Fibroblast of lung (primary cell): ENCODE data around the gene ING5. TPM values are rescaled to one million over a fixed set of nuclear protein-coding genes. Genes with fewer than 3 reads are reported as not detected.

ENCODE experiments used
- DNase-seq, 2 donors: peaks; one replicate each; pipeline versions ENCODE4 v3.0.0 to v3.0.0-alpha.2; 2010; ENCODE audit warnings: low read depth in 2 of 2
- H2AFZ ChIP-seq: 2 replicates; pipeline ENCODE4 v1.5.1; 2012; ENCODE audit warnings: low read length, control low read depth, inconsistent platforms
- H3K27ac ChIP-seq: 2 replicates; pipeline ENCODE4 v1.5.1; 2011; ENCODE audit warnings: low read length, control low read depth; ENCODE audit not compliant: insufficient read depth
- H3K27me3 ChIP-seq: 2 replicates; pipeline ENCODE4 v1.5.1; 2011; ENCODE audit warnings: mild to moderate bottlenecking, low read length; ENCODE audit not compliant: control insufficient read depth, insufficient read depth
- H3K36me3 ChIP-seq: 2 replicates; pipeline ENCODE4 v1.5.1; 2011; ENCODE audit warnings: low read length; ENCODE audit not compliant: control insufficient read depth, insufficient read depth
- H3K4me1 ChIP-seq: 2 replicates; pipeline ENCODE4 v1.5.1; 2011; ENCODE audit warnings: low read length; ENCODE audit not compliant: control insufficient read depth, insufficient read depth; ENCODE audit errors: extremely low read depth
- H3K4me2 ChIP-seq: 2 replicates; pipeline ENCODE4 v1.5.1; 2011; ENCODE audit warnings: low read length, control low read depth; ENCODE audit not compliant: insufficient read depth; ENCODE audit errors: extremely low read depth
- H3K4me3 ChIP-seq, 4 experiments: fragments of 200-600 bp in 1 of 4; sonication (generic) in 1 of 4; replicated peaks in 1 of 4; 2 replicates each; pipeline ENCODE4 v1.5.1; 2011 to 2016; ENCODE audit warnings: low read length in 4 of 4, low read depth in 3 of 4, mild to moderate bottlenecking in 3 of 4, control low read depth in 2 of 4, inconsistent platforms in 1 of 4, mixed read lengths in 1 of 4; ENCODE audit not compliant: insufficient read depth in 1 of 4; ENCODE audit errors: control extremely low read depth in 1 of 4
- H3K79me2 ChIP-seq: 2 replicates; pipeline ENCODE4 v1.5.1; 2012; ENCODE audit warnings: mild to moderate bottlenecking, low read length, inconsistent platforms; ENCODE audit not compliant: control insufficient read depth, insufficient read depth
- H3K9ac ChIP-seq: 2 replicates; pipeline ENCODE4 v1.5.1; 2011; ENCODE audit warnings: mild to moderate bottlenecking, low read length, control low read depth; ENCODE audit not compliant: insufficient read depth
- H3K9me3 ChIP-seq: 2 replicates; pipeline ENCODE4 v1.5.1; 2012; ENCODE audit warnings: low read depth, low read length; ENCODE audit not compliant: control insufficient read depth, insufficient read depth
- H4K20me1 ChIP-seq: 2 replicates; pipeline ENCODE4 v1.5.1; 2011; ENCODE audit warnings: low read length; ENCODE audit not compliant: control insufficient read depth, insufficient read depth; ENCODE audit errors: extremely low read depth
- EZH2 ChIP-seq: IDR thresholded peaks from 2 replicates; pipeline ENCODE4 v1.5.1; 2012; ENCODE audit warnings: low read length, control low read depth, mild to moderate bottlenecking; ENCODE audit errors: missing control alignments
- polyA plus RNA-seq, 2 donors: library from polyadenylated mRNA; depleted of rRNA in 1 of 2; stranded (reverse) in 1 of 2; unstranded in 1 of 2; fragments of >200 nt; gene quantifications; 2 replicates each; pipeline ENCODE4 v1.2.1, GENCODE V29; 2011 to 2012; ENCODE audit warnings: missing spikeins in 1 of 2
- total RNA-seq: library from RNA; depleted of rRNA; stranded (reverse); fragments of >200 nt; gene quantifications from 2 replicates; pipeline ENCODE4 v1.2.1, GENCODE V29; 2014
- TF ChIP-seq, protein P1 (sequence below), 2 donors: IDR thresholded peaks in 1 of 2; conservative IDR thresholded peaks in 1 of 2; 1 replicate in 1 of 2; 2 replicates in 1 of 2; pipeline ENCODE4 v1.5.1; 2011 to 2012; ENCODE audit warnings: low read length in 2 of 2, control low read depth in 1 of 2, inconsistent platforms in 1 of 2, low read depth in 1 of 2, mild to moderate bottlenecking in 1 of 2

The ING5 gene
- total and polyA plus RNA-seq, 2 donors (not counting 1 experiment from before 2014, with no cell fraction given) = 17.4 to 27.4 TPM

DNA sequence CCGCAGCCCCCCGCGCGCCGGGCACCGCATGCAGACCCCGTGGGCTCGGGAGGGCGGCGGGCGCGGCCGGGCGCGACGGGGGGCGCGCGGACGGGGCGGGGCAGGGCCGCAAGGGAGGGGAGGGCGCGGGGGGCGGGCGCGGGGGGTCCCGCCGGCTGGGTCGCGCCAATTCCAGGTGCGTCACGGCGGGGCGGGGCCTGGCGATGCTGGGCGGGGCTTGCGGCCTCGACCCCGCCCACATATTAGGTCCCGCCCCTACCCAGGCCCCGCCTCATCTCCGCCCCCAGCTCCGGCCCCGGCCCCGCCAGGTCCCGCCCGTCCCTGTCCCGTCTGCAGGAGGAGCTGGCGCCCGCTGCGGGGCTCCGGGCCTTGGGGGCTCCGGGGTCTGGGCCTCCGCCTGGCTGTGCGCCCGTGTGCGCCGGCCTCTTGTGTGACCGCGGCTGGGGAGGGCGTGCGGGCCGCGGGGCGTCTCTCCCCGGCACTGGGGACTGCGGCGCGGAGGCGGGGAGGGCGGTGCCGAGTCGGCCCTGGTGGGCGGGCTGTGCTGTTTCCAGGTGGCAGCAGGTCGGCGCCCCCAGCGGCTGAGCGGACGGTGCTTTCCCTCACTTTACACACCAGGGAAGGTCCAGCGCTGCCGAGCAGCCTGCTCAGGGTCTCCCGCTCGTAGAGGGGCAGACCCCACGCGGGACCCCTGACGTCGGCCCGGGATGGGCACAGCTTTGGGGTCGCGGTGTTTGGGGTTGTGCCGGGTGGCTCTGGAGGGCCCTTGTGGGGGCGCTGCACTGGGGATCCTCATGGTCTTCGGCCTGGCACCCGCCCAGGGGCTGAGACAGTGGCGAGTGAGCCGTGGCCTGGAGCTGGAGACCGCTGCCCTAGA, 554 bp downstream of the ING5 start:
- H4K20me1 ChIP-seq = no peaks in the 10 kb centered on the region
- no peak overlapping the region for H2AFZ ChIP-seq
- peaks cover 5% of the 10 kb centered on the region for H3K36me3 ChIP-seq
- peak overlapping the region; percentile 67 for H3K9ac ChIP-seq
- H3K9me3 ChIP-seq = no peaks in the 10 kb centered on the region
- peaks cover 2% of the 10 kb centered on the region for H3K4me1 ChIP-seq
- no peaks in the 10 kb centered on the region for H3K27me3 ChIP-seq
- peak overlapping the region; percentile 65 to 85 (median 70) for H3K4me3 ChIP-seq
- peak overlapping the region; percentile 90 for H3K27ac ChIP-seq
- TF ChIP-seq, protein P1, sequence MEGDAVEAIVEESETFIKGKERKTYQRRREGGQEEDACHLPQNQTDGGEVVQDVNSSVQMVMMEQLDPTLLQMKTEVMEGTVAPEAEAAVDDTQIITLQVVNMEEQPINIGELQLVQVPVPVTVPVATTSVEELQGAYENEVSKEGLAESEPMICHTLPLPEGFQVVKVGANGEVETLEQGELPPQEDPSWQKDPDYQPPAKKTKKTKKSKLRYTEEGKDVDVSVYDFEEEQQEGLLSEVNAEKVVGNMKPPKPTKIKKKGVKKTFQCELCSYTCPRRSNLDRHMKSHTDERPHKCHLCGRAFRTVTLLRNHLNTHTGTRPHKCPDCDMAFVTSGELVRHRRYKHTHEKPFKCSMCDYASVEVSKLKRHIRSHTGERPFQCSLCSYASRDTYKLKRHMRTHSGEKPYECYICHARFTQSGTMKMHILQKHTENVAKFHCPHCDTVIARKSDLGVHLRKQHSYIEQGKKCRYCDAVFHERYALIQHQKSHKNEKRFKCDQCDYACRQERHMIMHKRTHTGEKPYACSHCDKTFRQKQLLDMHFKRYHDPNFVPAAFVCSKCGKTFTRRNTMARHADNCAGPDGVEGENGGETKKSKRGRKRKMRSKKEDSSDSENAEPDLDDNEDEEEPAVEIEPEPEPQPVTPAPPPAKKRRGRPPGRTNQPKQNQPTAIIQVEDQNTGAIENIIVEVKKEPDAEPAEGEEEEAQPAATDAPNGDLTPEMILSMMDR (conservative IDR thresholded peaks at IDR 0.05 in 1 of 2, IDR thresholded peaks at IDR 0.05 in 1 of 2; ENCODE audit: low read depth in 1 of 2, low read length in 2 of 2) = no peak
- TF ChIP-seq EZH2 = no peak
- H3K4me2 ChIP-seq = peak overlapping the region; percentile 96
- peaks cover 11% of the 10 kb centered on the region for H3K79me2 ChIP-seq
- DNase-seq = peak; percentile 69 to 84

DNA sequence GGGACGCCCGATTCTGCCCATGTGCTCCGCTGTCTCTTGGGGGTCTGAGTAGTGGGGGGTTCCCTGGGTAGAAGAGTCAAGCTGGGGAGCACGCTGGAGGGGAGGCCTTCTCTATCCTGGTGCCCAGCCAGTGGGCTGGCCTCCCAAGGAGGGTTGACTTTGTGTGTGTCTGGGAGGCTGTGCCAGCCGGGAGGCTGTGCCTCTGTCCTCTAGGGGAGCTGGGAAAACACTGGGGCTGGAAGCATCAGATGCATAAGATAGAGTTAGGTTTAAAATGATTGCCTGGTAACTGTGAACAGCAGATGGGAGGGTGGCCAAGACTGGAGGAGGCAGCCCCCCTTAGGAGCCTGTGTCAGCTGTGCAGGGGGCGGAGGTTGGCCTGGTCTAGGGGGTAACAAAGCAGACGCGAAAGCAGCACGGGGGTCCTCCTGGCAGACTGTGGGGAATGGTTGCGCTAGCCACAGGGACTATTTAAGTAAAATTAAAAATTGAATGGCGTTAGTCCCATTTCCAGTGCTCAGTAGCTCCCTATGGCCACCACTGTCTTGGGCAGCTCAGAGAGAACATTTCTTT, 1.3 kb downstream of the ING5 start:
- H3K27ac ChIP-seq = peak overlapping the region; percentile 49
- peak; percentile 18 to 25 for DNase-seq
- H3K9ac ChIP-seq = peak overlapping the region; percentile 61
- H3K27me3 ChIP-seq = no peaks in the 10 kb centered on the region
- no peaks in the 10 kb centered on the region for H3K9me3 ChIP-seq
- H2AFZ ChIP-seq = no peak overlapping the region
- H3K79me2 ChIP-seq = peaks cover 11% of the 10 kb centered on the region
- H3K4me1 ChIP-seq = peaks cover 2% of the 10 kb centered on the region
- no peaks in the 10 kb centered on the region for H4K20me1 ChIP-seq
- H3K36me3 ChIP-seq = peaks cover 5% of the 10 kb centered on the region
- H3K4me3 ChIP-seq = peak overlapping the region; percentile 65 to 85 (median 70)
- TF ChIP-seq EZH2 = no peak
- TF ChIP-seq, protein P1 (conservative IDR thresholded peaks at IDR 0.05 in 1 of 2, IDR thresholded peaks at IDR 0.05 in 1 of 2; ENCODE audit: low read depth in 1 of 2, low read length in 2 of 2) = peak in 1 of 2 donors; percentile 11
- peak overlapping the region; percentile 96 for H3K4me2 ChIP-seq

DNA sequence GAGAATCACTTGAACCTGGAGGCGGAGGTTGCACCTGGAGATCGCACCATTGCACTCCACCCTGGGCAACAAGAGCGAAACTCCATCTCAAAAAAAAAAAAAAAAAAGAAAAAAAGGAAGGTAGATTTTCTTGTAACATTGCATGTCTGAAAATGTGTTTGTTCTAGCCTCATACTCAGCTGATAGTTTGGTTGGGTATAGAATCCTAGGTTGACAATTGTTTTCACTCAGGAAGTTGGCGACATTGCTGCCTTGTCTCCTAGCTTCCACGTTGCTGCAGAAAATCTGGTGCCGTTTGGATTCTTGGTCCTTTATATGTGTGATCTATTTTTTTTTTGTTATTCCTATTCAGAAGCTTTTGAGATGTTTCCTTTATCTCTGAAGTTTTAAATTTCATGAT, 4.7 kb downstream of the ING5 start:
- Histone ChIP-seq H3K4me1 (peaks cover 2% of the 10 kb centered on the region), H3K4me2 (no peak overlapping the region), H3K9me3 (no peaks in the 10 kb centered on the region), H4K20me1 (no peaks in the 10 kb centered on the region), H3K9ac (no peak overlapping the region), H2AFZ (no peak overlapping the region), H3K36me3 (peaks cover 8% of the 10 kb centered on the region), H3K27me3 (no peaks in the 10 kb centered on the region), H3K4me3 (no peak overlapping the region), H3K27ac (no peak overlapping the region), H3K79me2 (peaks cover 11% of the 10 kb centered on the region)
- no peak for TF ChIP-seq EZH2
- no peak for DNase-seq
